BJ (cell line): ENCODE measurements around the gene CAMKMT. TPM values are rescaled to one million over a fixed set of nuclear protein-coding genes. Genes with fewer than 3 reads are reported as not detected.

Source experiments
- CTCF ChIA-PET: fragments of 350-600 bp; formaldehyde crosslinking; extraction: SDS; loops from one replicate; lab custom pipeline; 2021; ENCODE audit warnings: antibody characterized with exemption, inconsistent platforms; lab: Yijun Ruan, JAX
- POLR2A ChIA-PET: fragments of 300-600 bp; sonication (Branson Sonifier 250); formaldehyde crosslinking; extraction: SDS; loops from one replicate; lab custom pipeline; 2021; ENCODE audit warnings: antibody characterized with exemption; lab: Charles Lee
- DNase-seq: peaks from one replicate; pipeline ENCODE4 v3.0.0-alpha.2; 2011; ENCODE audit warnings: low read depth
- H3K27me3 ChIP-seq: 2 replicates; pipeline ENCODE4 v1.6.0; 2011; ENCODE audit warnings: low read length; ENCODE audit not compliant: control insufficient read depth, insufficient read depth
- H3K36me3 ChIP-seq: 2 replicates; pipeline ENCODE4 v1.5.1; 2011; ENCODE audit warnings: low read length; ENCODE audit not compliant: control insufficient read depth, insufficient read depth
- H3K4me3 ChIP-seq: 2 replicates; pipeline ENCODE4 v1.5.1; 2011; ENCODE audit warnings: low read depth, mild to moderate bottlenecking, control low read depth, low read length
- polyA plus RNA-seq: library from polyadenylated mRNA; depleted of rRNA; stranded (reverse); fragments of >200 nt; gene quantifications from 2 replicates; pipeline ENCODE4 v1.2.3, GENCODE V29; 2011
- TF ChIP-seq, protein P1 (sequence below): IDR thresholded peaks from 2 replicates; pipeline ENCODE4 v1.5.1; 2011; ENCODE audit warnings: low read depth, mild to moderate bottlenecking, control low read depth, inconsistent platforms, low read length, moderate library complexity; ENCODE audit not compliant: insufficient read depth

Gene CAMKMT
- polyA plus RNA-seq, 1 experiment, result 2.0 TPM

DNA sequence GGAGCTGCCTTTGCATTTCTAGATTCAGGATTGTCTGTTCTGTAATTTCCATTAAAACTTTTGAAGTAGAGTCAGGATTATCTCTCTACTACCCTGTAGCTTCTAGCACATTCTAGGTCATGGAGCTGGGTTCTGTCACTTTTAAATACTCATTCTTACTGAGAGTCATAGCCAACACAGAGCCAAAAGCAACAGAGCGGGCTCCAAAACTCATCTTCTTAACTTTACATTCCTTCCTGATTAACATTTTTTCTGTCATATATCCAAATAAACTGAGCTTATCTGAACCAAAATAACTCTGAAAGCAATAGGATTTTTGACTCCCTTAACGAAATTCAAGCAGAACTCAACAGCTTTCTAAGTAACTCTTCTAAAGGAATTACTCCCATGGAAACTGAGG is 13.3 kb upstream of the CAMKMT start:
- Histone ChIP-seq H3K27me3 (no peaks in the 10 kb centered on the region), H3K4me3 (no peak overlapping the region), H3K36me3 (no peaks in the 10 kb centered on the region)
- TF ChIP-seq, protein P1, sequence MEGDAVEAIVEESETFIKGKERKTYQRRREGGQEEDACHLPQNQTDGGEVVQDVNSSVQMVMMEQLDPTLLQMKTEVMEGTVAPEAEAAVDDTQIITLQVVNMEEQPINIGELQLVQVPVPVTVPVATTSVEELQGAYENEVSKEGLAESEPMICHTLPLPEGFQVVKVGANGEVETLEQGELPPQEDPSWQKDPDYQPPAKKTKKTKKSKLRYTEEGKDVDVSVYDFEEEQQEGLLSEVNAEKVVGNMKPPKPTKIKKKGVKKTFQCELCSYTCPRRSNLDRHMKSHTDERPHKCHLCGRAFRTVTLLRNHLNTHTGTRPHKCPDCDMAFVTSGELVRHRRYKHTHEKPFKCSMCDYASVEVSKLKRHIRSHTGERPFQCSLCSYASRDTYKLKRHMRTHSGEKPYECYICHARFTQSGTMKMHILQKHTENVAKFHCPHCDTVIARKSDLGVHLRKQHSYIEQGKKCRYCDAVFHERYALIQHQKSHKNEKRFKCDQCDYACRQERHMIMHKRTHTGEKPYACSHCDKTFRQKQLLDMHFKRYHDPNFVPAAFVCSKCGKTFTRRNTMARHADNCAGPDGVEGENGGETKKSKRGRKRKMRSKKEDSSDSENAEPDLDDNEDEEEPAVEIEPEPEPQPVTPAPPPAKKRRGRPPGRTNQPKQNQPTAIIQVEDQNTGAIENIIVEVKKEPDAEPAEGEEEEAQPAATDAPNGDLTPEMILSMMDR, result no peak
- ChIA-PET POLR2A (no interaction called here), CTCF (interaction anchor here (0.6 to 1.4 kb wide), 3 partner anchors 15 to 57 kb away, joined by 3 read pairs; no protein-coding TSS in a partner anchor)
- peak; percentile 15 for DNase-seq

DNA sequence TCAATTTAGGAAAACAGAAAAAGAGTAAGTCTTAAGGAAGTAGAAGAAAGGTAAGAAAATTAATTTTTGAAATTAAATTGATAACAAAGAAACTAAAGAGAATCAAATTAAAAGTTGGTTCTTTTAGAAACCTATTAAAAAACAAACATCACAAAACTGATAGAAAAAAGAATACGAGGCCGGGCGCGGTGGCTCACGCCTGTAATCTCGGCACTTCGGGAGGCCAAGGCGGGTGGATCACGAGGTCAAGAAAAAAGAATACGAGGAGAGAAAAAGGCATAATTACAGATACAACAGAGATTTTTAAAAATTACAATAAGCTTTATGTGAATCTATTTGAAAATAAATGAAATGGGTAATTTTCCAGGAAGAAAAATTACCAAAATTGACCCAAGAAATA is 12.2 kb upstream of the CAMKMT start:
- Histone ChIP-seq H3K36me3 (no peaks in the 10 kb centered on the region), H3K4me3 (no peak overlapping the region), H3K27me3 (no peaks in the 10 kb centered on the region)
- POLR2A ChIA-PET, result no interaction called here
- CTCF ChIA-PET, result interaction anchor here (1.4 kb wide), 1 partner anchor 43 kb away, joined by 3 read pairs; no protein-coding TSS in a partner anchor
- TF ChIP-seq, protein P1, result no peak
- no peak for DNase-seq

- no peak for DNase-seq
- Histone ChIP-seq H3K36me3 (no peaks in the 10 kb centered on the region), H3K4me3 (no peak overlapping the region), H3K27me3 (no peaks in the 10 kb centered on the region)
- CTCF ChIA-PET, result interaction anchor here (0.6 kb wide), 1 partner anchor 23 kb away, joined by 4 read pairs; no protein-coding TSS in a partner anchor
- TF ChIP-seq, protein P1, result no peak
- POLR2A ChIA-PET, result interaction anchor here (0.7 kb wide), 1 partner anchor 10 kb away, joined by 3 read pairs; the partner anchor contains the start of genes CAMKMT and PREPL
Measured at GRCh38 chr2:44351088-44351487, 10.7 kb upstream of the CAMKMT start.

DNA sequence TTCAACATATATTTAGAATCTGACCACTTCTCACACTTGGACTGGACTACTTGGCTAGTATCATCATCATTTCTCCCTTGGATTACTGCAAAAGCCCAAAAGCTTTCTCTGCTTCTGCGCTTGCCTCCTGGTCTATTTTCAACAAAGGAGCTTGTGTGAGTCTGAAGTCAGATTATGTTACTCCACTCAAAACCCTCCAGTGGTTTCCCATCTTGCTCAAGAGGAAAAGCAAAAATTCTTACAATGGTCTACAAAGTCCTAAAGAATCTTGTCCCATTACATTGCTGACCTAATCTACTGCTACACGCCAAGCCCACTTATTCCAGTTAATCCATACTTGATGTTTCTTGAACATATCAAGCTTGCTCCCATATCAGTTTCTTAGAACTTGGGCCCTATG is 10.1 kb upstream of the CAMKMT start:
- TF ChIP-seq, protein P1, result no peak
- DNase-seq, result no peak
- H3K36me3 ChIP-seq, result no peaks in the 10 kb centered on the region
- ChIA-PET POLR2A (no interaction called here), CTCF (interaction anchor here (0.6 kb wide), 1 partner anchor 23 kb away, joined by 4 read pairs; no protein-coding TSS in a partner anchor)
- H3K27me3 ChIP-seq, result no peaks in the 10 kb centered on the region
- no peak overlapping the region for H3K4me3 ChIP-seq

DNA sequence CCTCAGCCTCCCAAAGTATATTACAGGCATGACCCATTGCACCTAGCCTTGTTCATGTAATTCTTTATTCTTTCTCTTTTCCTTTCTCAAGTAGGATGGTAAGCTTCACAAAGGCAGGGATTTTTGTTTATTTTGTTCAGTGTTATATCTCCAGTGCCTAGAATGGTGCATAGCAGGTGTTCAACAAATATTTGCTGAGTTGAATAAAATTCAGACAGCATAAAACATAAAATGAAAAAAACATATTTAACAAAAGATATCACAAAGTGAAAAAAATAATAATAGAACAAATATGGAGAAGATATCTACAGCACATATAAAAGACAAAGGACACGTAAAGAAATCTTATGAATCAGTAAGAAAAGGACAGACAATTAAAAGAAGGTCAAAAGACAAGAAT is 9.2 kb upstream of the CAMKMT start:
- TF ChIP-seq, protein P1, result no peak
- DNase-seq, result no peak
- Histone ChIP-seq H3K27me3 (no peaks in the 10 kb centered on the region), H3K4me3 (no peak overlapping the region), H3K36me3 (no peaks in the 10 kb centered on the region; the same call in 1 of the 2 replicates)
- ChIA-PET CTCF (interaction anchor here (1.2 kb wide), 1 partner anchor 9 kb away, joined by 4 read pairs; no protein-coding TSS in a partner anchor), POLR2A (no interaction called here)
